GM23338 (cell line): ENCODE data around the gene RALGPS1. TPM values are rescaled to one million over a fixed set of nuclear protein-coding genes. Genes with fewer than 3 reads are reported as not detected.

ENCODE experiments used
- ATAC-seq: fragments of 200-7000 bp; cut with Tn5 transposase; 3 replicates; pipeline ENCODE4 v1.9.1; 2020
- DNase-seq: peaks from one replicate; pipeline ENCODE4 v3.0.0-alpha.2; 2015; ENCODE audit warnings: low spot score
- H2AFZ ChIP-seq: fragments of 200-600 bp; sonication (generic); 2 replicates; pipeline ENCODE4 v1.8.0; 2016; ENCODE audit warnings: antibody characterized with exemption, mild to moderate bottlenecking, moderate library complexity
- H3F3A ChIP-seq: fragments of 200-600 bp; sonication (generic); replicated peaks from 2 replicates; pipeline ENCODE4 v1.8.0; 2017; ENCODE audit warnings: antibody characterized with exemption, mixed run types, low read depth
- H3K27ac ChIP-seq: fragments of 200-600 bp; sonication (generic); 2 replicates; pipeline ENCODE4 v1.6.1; 2016; ENCODE audit warnings: low read depth
- H3K27me3 ChIP-seq: fragments of 200-600 bp; sonication (generic); 2 replicates; pipeline ENCODE4 v1.8.0; 2016; ENCODE audit warnings: mild to moderate bottlenecking, mixed run types, moderate library complexity; ENCODE audit not compliant: insufficient read depth
- H3K36me3 ChIP-seq: fragments of 200-600 bp; sonication (generic); 2 replicates; pipeline ENCODE4 v1.8.0; 2016; ENCODE audit warnings: mild to moderate bottlenecking; ENCODE audit not compliant: insufficient read depth
- H3K4me1 ChIP-seq: fragments of 200-600 bp; sonication (generic); 2 replicates; pipeline ENCODE4 v1.8.0; 2016; ENCODE audit warnings: mild to moderate bottlenecking, moderate library complexity; ENCODE audit not compliant: insufficient read depth
- H3K4me2 ChIP-seq: fragments of 200-600 bp; sonication (generic); 2 replicates; pipeline ENCODE4 v1.7.1; 2017; ENCODE audit warnings: mixed run types
- H3K4me3 ChIP-seq: fragments of 200-600 bp; sonication (generic); 2 replicates; pipeline ENCODE4 v1.6.1; 2016; ENCODE audit warnings: mixed run types
- H3K79me2 ChIP-seq: fragments of 200-600 bp; sonication (generic); replicated peaks from 2 replicates; pipeline ENCODE4 v1.8.0; 2017; ENCODE audit warnings: mild to moderate bottlenecking; ENCODE audit not compliant: insufficient read depth
- H3K9me2 ChIP-seq: fragments of 200-600 bp; sonication (generic); 2 replicates; pipeline ENCODE4 v1.8.0; 2017; ENCODE audit not compliant: insufficient read depth
- H4K20me1 ChIP-seq: fragments of 200-600 bp; sonication (generic); replicated peaks from 2 replicates; pipeline ENCODE4 v1.8.0; 2017; ENCODE audit warnings: mild to moderate bottlenecking; ENCODE audit not compliant: insufficient read depth
- H3K27ac Mint-ChIP-seq: 2 replicates; pipeline ENCODE4 v1.8.0; 2020; ENCODE audit warnings: inconsistent platforms, mild to moderate bottlenecking, moderate library complexity, mixed read lengths
- H3K27me3 Mint-ChIP-seq: 3 replicates; pipeline ENCODE4 v1.8.0; 2022; ENCODE audit warnings: low read depth, mild to moderate bottlenecking, moderate library complexity, mixed read lengths, inconsistent platforms; ENCODE audit not compliant: insufficient read depth, poor library complexity
- H3K36me3 Mint-ChIP-seq: 3 replicates; pipeline ENCODE4 v1.8.0; 2021; ENCODE audit warnings: low read depth, mild to moderate bottlenecking, inconsistent platforms, moderate library complexity, mixed read lengths
- H3K4me1 Mint-ChIP-seq: 3 replicates; pipeline ENCODE4 v1.8.0; 2020; ENCODE audit warnings: mild to moderate bottlenecking, inconsistent platforms, mixed read lengths
- H3K4me3 Mint-ChIP-seq: 3 replicates; pipeline ENCODE4 v1.8.0; 2021; ENCODE audit warnings: moderate library complexity, mild to moderate bottlenecking, inconsistent platforms, mixed read lengths
- H3K9me3 Mint-ChIP-seq: 3 replicates; pipeline ENCODE4 v1.8.0; 2020; ENCODE audit warnings: moderate library complexity, mild to moderate bottlenecking, inconsistent platforms, mixed read lengths
- CREB1 ChIP-seq: fragments of 250-450 bp; sonication (Bioruptor Pico); IDR thresholded peaks from 2 replicates; pipeline ENCODE4 v1.5.0; 2020; ENCODE audit warnings: low read depth, mild to moderate bottlenecking, moderate library complexity
- EZH2 ChIP-seq: fragments of 200-600 bp; sonication (generic); IDR thresholded peaks from one replicate; pipeline ENCODE4 v1.8.0; 2017; ENCODE audit warnings: antibody characterized with exemption, mild to moderate bottlenecking, low read depth; ENCODE audit not compliant: unreplicated experiment
- EZH2phosphoT487 ChIP-seq: fragments of 200-600 bp; sonication (generic); IDR thresholded peaks from one replicate; pipeline ENCODE4 v1.8.1; 2018; ENCODE audit warnings: antibody characterized with exemption; ENCODE audit not compliant: unreplicated experiment
- JUNB ChIP-seq: IDR thresholded peaks from one replicate; pipeline ENCODE4 v1.6.1; 2016; ENCODE audit warnings: antibody characterized with exemption; ENCODE audit not compliant: unreplicated experiment
- NANOG ChIP-seq: IDR thresholded peaks from 2 replicates; pipeline ENCODE4 v1.6.1; 2016; ENCODE audit warnings: antibody characterized with exemption, borderline replicate concordance
- POLR2AphosphoS5 ChIP-seq: IDR thresholded peaks from 2 replicates; pipeline ENCODE4 v1.6.1; 2016; ENCODE audit warnings: antibody characterized with exemption, low read depth
- REST ChIP-seq: IDR thresholded peaks from one replicate; pipeline ENCODE4 v1.6.1; 2018; ENCODE audit warnings: antibody characterized with exemption; ENCODE audit not compliant: unreplicated experiment
- STAT1 ChIP-seq: IDR thresholded peaks from one replicate; pipeline ENCODE4 v1.6.1; 2016; ENCODE audit warnings: antibody characterized with exemption; ENCODE audit not compliant: unreplicated experiment
- ZNF114 ChIP-seq: fragments of 250-450 bp; sonication (Bioruptor Pico); IDR thresholded peaks from 2 replicates; pipeline ENCODE4 v1.5.0; 2020; ENCODE audit warnings: mild to moderate bottlenecking, moderate library complexity
- ZNF331 ChIP-seq: fragments of 250-450 bp; sonication (Bioruptor Pico); IDR thresholded peaks from 2 replicates; pipeline ENCODE4 v1.5.0; 2020; ENCODE audit warnings: low read depth, mild to moderate bottlenecking, moderate library complexity
- polyA plus RNA-seq: library from polyadenylated mRNA; unstranded; fragments of >200 nt; fragmentation: Nextera tagmentation; extraction: Ambion mirVana; gene quantifications from 2 replicates; pipeline ENCODE4 v1.2.1, GENCODE V29; 2016
- total RNA-seq: library from RNA; depleted of rRNA; stranded (reverse); fragments of >200 nt; shearing (Covaris generic); gene quantifications from 2 replicates; pipeline ENCODE4 v1.2.3, GENCODE V29; 2014
- TF ChIP-seq, protein P1 (sequence below): fragments of 250-450 bp; sonication (Bioruptor Pico); IDR thresholded peaks from 2 replicates; pipeline ENCODE4 v1.5.0; 2020; ENCODE audit warnings: mild to moderate bottlenecking, moderate library complexity
- TF ChIP-seq, protein P2 (sequence below), 2 experiments: fragments of 200-600 bp in 1 of 2; sonication (generic) in 1 of 2; conservative IDR thresholded peaks; 2 replicates each; pipeline versions ENCODE4 v1.5.1 to v1.6.1; 2016 to 2017; ENCODE audit warnings: antibody characterized with exemption in 2 of 2, low read depth in 2 of 2, mild to moderate bottlenecking in 2 of 2, moderate library complexity in 1 of 2
- TF ChIP-seq, protein P3 (sequence below): IDR thresholded peaks from 2 replicates; pipeline ENCODE4 v1.6.1; 2016; ENCODE audit warnings: antibody characterized with exemption

RALGPS1 gene
- total and polyA plus RNA-seq, 2 experiments from 2014 or later, result 18.2 to 57.1 TPM

- no peaks in the 10 kb centered on the region for H3K4me1 ChIP-seq
- ATAC-seq (no peak), DNase-seq (no peak)
- TF ChIP-seq, protein P1, sequence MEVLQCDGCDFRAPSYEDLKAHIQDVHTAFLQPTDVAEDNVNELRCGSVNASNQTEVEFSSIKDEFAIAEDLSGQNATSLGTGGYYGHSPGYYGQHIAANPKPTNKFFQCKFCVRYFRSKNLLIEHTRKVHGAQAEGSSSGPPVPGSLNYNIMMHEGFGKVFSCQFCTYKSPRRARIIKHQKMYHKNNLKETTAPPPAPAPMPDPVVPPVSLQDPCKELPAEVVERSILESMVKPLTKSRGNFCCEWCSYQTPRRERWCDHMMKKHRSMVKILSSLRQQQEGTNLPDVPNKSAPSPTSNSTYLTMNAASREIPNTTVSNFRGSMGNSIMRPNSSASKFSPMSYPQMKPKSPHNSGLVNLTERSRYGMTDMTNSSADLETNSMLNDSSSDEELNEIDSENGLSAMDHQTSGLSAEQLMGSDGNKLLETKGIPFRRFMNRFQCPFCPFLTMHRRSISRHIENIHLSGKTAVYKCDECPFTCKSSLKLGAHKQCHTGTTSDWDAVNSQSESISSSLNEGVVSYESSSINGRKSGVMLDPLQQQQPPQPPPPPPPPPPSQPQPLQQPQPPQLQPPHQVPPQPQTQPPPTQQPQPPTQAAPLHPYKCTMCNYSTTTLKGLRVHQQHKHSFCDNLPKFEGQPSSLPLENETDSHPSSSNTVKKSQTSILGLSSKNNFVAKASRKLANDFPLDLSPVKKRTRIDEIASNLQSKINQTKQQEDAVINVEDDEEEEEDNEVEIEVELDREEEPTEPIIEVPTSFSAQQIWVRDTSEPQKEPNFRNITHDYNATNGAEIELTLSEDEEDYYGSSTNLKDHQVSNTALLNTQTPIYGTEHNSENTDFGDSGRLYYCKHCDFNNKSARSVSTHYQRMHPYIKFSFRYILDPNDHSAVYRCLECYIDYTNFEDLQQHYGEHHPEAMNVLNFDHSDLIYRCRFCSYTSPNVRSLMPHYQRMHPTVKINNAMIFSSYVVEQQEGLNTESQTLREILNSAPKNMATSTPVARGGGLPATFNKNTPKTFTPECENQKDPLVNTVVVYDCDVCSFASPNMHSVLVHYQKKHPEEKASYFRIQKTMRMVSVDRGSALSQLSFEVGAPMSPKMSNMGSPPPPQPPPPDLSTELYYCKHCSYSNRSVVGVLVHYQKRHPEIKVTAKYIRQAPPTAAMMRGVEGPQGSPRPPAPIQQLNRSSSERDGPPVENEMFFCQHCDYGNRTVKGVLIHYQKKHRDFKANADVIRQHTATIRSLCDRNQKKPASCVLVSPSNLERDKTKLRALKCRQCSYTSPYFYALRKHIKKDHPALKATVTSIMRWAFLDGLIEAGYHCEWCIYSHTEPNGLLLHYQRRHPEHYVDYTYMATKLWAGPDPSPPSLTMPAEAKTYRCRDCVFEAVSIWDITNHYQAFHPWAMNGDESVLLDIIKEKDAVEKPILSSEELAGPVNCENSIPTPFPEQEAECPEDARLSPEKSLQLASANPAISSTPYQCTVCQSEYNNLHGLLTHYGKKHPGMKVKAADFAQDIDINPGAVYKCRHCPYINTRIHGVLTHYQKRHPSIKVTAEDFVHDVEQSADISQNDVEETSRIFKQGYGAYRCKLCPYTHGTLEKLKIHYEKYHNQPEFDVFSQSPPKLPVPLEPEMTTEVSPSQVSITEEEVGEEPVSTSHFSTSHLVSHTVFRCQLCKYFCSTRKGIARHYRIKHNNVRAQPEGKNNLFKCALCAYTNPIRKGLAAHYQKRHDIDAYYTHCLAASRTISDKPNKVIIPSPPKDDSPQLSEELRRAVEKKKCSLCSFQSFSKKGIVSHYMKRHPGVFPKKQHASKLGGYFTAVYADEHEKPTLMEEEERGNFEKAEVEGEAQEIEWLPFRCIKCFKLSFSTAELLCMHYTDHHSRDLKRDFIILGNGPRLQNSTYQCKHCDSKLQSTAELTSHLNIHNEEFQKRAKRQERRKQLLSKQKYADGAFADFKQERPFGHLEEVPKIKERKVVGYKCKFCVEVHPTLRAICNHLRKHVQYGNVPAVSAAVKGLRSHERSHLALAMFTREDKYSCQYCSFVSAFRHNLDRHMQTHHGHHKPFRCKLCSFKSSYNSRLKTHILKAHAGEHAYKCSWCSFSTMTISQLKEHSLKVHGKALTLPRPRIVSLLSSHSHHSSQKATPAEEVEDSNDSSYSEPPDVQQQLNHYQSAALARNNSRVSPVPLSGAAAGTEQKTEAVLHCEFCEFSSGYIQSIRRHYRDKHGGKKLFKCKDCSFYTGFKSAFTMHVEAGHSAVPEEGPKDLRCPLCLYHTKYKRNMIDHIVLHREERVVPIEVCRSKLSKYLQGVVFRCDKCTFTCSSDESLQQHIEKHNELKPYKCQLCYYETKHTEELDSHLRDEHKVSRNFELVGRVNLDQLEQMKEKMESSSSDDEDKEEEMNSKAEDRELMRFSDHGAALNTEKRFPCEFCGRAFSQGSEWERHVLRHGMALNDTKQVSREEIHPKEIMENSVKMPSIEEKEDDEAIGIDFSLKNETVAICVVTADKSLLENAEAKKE (CRISPR knock-in tag), result no peak
- no peak for TF ChIP-seq EZH2phosphoT487
- no peak for TF ChIP-seq EZH2
- TF ChIP-seq ZNF114 (CRISPR knock-in tag), result no peak
- TF ChIP-seq POLR2AphosphoS5, result no peak
- no peak for TF ChIP-seq NANOG
- no peak for TF ChIP-seq REST
- TF ChIP-seq JUNB, result no peak
- no peak for TF ChIP-seq ZNF331 (CRISPR knock-in tag)
- TF ChIP-seq, protein P2, sequence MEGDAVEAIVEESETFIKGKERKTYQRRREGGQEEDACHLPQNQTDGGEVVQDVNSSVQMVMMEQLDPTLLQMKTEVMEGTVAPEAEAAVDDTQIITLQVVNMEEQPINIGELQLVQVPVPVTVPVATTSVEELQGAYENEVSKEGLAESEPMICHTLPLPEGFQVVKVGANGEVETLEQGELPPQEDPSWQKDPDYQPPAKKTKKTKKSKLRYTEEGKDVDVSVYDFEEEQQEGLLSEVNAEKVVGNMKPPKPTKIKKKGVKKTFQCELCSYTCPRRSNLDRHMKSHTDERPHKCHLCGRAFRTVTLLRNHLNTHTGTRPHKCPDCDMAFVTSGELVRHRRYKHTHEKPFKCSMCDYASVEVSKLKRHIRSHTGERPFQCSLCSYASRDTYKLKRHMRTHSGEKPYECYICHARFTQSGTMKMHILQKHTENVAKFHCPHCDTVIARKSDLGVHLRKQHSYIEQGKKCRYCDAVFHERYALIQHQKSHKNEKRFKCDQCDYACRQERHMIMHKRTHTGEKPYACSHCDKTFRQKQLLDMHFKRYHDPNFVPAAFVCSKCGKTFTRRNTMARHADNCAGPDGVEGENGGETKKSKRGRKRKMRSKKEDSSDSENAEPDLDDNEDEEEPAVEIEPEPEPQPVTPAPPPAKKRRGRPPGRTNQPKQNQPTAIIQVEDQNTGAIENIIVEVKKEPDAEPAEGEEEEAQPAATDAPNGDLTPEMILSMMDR (conservative IDR thresholded peaks at IDR 0.05; ENCODE audit: low read depth in 2 of 2), result no peak
- TF ChIP-seq, protein P3, sequence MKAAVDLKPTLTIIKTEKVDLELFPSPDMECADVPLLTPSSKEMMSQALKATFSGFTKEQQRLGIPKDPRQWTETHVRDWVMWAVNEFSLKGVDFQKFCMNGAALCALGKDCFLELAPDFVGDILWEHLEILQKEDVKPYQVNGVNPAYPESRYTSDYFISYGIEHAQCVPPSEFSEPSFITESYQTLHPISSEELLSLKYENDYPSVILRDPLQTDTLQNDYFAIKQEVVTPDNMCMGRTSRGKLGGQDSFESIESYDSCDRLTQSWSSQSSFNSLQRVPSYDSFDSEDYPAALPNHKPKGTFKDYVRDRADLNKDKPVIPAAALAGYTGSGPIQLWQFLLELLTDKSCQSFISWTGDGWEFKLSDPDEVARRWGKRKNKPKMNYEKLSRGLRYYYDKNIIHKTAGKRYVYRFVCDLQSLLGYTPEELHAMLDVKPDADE, result no peak
- no peak for TF ChIP-seq CREB1
- no peak for TF ChIP-seq STAT1
- peaks cover 4% of the 10 kb centered on the region; the same call in 1 of the 2 replicates for H3F3A ChIP-seq
- no peak overlapping the region for H3K4me2 ChIP-seq
- H4K20me1 ChIP-seq, result peaks cover 10% of the 10 kb centered on the region; the same call in 1 of the 2 replicates
- H2AFZ ChIP-seq, result no peak overlapping the region
- no peaks in the 10 kb centered on the region for H3K36me3 ChIP-seq
- H3K4me3 Mint-ChIP-seq, result no peak overlapping the region
- no peak overlapping the region for H3K27ac ChIP-seq
- peaks cover 7% of the 10 kb centered on the region for H3K27me3 ChIP-seq
- no peaks in the 10 kb centered on the region for H3K36me3 Mint-ChIP-seq
- no peak overlapping the region for H3K27ac Mint-ChIP-seq
- no peaks in the 10 kb centered on the region for H3K9me3 Mint-ChIP-seq
- no peaks in the 10 kb centered on the region for H3K79me2 ChIP-seq
- no peaks in the 10 kb centered on the region for H3K9me2 ChIP-seq
- no peak overlapping the region for H3K4me3 ChIP-seq
- H3K27me3 Mint-ChIP-seq, result no peaks in the 10 kb centered on the region
- H3K4me1 Mint-ChIP-seq, result peaks cover 8% of the 10 kb centered on the region
Measured at GRCh38 chr9:127231666-127232065, 317.1 kb downstream of the RALGPS1 start.
